NCI-H446 treated with DMSO at 0.1 percent for 48 hours (cell line): ENCODE data around the gene UVSSA.

ENCODE experiments used
- DNase-seq: peaks from one replicate; lab custom pipeline; 2025; lab: John Stamatoyannopoulos, UW

The UVSSA gene, protein sequence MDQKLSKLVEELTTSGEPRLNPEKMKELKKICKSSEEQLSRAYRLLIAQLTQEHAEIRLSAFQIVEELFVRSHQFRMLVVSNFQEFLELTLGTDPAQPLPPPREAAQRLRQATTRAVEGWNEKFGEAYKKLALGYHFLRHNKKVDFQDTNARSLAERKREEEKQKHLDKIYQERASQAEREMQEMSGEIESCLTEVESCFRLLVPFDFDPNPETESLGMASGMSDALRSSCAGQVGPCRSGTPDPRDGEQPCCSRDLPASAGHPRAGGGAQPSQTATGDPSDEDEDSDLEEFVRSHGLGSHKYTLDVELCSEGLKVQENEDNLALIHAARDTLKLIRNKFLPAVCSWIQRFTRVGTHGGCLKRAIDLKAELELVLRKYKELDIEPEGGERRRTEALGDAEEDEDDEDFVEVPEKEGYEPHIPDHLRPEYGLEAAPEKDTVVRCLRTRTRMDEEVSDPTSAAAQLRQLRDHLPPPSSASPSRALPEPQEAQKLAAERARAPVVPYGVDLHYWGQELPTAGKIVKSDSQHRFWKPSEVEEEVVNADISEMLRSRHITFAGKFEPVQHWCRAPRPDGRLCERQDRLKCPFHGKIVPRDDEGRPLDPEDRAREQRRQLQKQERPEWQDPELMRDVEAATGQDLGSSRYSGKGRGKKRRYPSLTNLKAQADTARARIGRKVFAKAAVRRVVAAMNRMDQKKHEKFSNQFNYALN

DNA sequence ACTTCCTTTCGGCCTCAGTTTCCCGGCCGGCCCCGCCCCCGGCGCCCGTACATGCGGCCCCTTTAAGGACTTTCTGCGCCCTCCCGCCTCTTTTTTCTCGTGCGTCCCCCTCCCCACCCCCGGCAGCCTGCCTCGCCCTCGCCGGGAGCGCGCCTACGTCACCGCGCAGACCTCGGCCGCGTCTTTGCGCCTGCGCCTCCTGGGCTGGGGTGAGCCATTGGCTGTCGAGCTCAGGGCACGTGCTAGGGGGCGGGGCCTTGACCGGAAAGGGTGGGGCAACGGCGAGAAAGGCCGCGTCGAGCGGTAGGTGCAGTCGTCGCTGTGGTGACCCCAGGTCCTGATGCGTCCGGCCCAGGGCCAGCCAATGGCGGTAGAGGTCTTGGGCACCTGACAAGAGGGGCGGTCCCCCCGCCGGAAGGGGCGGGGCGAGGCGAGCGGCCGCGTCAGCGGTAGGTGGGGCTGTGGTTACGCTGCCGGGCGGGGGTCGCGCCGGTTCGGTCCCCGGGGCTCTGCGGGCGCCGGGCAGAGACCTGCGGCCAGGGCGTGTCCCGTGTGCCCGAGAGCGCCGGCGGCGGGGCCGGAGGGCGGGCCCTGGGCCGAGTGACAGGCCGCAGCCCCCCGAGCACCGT, at the start of gene UVSSA:
TSS of gene UVSSA (plus strand) at position 428 of the 629 bp plus-strand sequence. CDS start 884 bp downstream, outside the sequence.
- peak; percentile 95 for DNase-seq

DNA sequence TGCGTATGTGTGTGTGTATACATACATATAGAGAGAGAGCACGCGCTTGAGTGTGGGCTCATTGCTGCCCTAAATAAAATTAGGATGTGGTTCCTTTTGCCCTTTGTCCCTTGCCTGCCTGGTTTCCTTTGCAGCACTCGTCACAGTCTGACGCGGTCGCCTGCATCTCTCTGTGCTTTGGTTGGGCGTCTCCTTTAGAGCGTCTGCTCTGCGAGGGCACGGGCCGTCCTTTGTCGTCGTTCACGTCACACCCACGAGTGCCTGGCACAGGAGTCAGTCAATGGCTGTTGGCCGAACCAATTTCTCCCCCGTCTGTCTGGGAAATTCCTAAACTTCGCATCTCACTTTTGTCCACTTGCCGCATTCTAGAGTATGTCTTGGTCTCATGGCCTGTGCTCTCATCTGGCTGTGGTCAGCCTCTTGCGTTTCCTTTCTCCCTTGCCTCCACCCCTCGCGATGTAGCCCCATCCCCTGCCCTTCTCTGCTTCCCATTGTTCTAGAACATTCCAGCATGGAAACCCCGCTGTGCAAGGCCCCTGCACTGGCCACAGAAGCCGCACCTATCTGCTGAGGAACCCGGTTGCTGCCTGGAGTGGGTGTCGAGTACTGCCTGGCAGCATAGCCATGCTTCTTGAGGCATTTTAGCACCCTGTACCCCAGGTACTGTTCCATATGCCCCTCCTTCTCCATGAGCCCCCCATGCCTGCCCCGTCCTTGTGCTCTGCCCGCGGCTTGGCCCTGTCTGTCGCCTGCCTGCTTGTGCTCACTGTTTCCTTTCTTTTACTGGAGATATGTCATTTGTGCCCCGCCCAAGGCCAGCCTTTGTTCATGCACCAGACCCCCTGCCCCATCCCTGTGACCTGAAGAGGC, 49.3 kb upstream of the UVSSA start:
- no peak for DNase-seq

DNA sequence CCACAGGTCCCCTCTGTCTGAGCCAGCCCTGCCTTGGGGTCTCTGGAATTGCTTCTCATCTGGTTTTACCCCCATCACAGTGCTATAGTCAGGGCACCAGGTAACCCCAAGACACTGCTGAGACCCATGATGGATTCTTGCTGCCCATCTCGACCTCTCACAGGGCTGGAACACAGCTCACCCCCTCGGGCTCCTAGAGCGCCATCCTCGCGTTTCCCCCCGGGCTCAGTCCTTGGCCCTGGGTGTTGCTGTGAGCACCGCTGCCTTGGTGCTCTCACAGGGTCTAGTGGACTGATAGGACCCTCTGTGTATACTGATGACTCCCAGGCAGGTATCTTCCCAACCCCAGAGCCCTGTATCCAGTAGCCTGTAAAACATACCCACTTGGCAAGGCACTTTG, 48.5 kb upstream of the UVSSA start:
- no peak for DNase-seq

GRCh38 chr4:1299301-1299860, 47.6 kb upstream of the UVSSA start:
- DNase-seq = no peak

DNA sequence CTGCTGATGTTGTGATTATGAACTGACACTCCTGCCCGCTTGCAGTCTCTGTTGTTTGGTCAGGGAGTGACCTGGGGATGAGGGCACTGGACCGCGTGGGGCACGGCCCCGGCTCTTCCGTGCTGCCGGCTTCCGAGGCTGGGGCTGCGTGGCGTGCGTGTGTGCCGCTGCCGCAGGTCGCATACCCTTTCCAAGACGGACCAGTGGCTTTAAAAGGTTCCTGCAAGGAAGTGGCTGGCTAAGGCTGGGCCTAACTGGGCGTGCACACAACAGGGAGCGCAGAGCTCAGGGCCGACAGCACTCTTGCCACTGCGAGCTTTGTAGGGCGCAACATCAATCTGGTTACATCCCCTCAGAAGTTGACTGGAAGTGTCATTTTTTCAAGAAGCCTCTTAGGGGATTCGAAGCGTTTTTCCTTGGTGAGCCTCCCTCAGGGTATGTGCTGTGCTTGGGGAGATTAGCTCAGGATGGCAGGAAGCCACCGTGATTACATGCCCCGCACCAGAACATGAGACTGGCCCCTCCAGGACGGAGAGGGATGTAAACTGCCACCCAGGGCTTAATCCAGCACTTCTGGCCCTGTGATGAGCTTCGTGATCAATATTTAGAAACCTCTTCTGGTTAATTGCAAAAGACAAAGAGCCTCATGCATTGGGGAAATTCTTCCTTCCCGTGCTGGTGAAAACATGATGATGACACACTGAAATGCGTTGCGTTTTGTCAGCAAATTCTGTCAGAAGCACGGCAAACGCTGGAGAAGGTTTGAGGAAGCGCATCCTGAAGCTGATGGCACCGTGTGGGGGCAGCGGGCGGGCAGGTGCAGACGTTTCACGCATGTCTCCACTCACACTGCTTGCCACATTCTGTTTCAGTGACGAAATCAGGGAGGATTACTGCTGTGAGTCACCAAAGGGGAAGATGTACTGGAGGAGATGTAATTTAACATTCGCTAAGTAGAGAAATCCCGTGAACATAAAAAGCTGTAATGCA, 46.2 kb upstream of the UVSSA start:
- no peak for DNase-seq

DNA sequence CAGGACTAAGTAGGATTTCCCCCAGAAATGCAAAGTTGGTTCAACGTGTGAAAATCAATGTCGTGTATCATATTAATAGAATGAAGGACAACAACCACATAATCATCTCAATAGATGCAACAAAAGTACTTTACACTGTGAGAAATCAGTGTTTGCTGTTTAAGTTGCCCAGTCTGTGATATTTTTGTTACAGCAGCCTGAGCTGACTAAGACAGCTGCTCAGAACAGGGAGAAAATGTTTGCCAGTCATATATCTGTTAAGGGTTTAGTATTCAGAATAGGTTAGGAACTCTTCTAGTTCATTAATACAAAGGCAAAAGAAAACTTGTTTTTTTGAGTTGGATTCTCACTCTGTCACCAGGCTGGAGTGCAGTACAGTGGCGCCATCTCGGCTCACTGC, 44.8 kb upstream of the UVSSA start:
- no peak for DNase-seq

DNA sequence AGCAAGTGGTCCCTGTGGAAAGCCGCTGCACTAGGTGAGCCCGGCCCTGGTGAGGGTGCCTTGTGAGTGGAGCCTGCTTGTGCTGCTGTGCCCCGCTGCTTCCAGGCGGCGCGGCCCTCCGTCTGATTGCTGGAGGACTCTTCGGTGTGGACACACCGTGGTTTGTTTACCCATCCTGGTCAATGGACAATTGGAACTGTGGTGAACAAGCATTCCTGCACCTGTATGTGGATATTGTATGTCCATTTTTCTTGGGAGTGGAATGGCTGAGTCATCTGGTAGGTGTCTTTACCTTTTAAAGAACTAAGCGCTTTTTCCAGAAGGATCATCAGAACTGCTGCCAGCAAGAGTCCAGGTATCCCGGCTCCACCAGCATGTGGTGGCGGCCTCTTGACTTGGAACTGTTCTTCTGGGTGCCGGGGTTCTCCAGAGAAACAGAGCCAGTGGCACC, 41.7 kb upstream of the UVSSA start:
- DNase-seq = no peak

GRCh38 chr4:1305781-1306455, 41.1 kb upstream of the UVSSA start:
- DNase-seq = no peak

DNA sequence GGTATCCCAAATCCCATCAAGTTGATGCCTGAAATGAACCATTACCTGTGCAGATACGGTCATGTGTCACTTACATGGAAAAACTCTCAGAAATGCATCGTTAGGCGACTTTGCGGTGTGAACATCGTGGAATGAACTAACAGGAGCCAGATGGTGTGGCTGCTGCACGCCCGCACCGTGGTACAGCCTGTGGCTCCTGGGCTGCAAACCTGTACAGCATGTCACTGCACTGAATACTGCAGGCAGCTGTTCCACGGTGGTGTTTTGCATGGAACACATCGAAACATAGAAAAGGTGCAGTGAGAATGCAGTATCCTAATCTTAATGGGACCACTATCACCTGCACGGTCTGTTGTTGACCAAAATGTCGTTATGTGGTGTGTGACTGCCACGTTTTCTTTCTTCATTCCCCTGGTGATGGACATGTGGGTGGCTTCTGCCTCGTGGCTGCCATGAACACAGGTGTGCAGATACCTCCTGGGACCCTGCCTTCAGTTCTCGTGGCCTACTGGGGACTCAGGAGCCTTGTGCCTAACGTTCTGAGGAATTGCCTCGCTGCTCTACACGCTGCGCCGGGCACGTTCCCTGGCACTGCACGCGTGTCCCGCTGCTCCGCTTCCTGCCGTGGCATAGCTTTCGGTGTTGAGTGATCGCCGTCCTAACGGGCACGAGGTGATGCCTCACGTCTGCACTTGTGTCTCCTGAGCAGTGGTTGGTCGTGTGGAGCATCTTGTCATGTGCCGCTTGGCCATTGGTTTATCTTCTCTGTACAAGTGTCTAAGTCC, 38.9 kb upstream of the UVSSA start:
- no peak for DNase-seq

GRCh38 chr4:1309261-1310010, 37.6 kb upstream of the UVSSA start:
- DNase-seq = no peak

- DNase-seq = no peak
Measured at GRCh38 chr4:1310031-1310795, 36.8 kb upstream of the UVSSA start.

DNA sequence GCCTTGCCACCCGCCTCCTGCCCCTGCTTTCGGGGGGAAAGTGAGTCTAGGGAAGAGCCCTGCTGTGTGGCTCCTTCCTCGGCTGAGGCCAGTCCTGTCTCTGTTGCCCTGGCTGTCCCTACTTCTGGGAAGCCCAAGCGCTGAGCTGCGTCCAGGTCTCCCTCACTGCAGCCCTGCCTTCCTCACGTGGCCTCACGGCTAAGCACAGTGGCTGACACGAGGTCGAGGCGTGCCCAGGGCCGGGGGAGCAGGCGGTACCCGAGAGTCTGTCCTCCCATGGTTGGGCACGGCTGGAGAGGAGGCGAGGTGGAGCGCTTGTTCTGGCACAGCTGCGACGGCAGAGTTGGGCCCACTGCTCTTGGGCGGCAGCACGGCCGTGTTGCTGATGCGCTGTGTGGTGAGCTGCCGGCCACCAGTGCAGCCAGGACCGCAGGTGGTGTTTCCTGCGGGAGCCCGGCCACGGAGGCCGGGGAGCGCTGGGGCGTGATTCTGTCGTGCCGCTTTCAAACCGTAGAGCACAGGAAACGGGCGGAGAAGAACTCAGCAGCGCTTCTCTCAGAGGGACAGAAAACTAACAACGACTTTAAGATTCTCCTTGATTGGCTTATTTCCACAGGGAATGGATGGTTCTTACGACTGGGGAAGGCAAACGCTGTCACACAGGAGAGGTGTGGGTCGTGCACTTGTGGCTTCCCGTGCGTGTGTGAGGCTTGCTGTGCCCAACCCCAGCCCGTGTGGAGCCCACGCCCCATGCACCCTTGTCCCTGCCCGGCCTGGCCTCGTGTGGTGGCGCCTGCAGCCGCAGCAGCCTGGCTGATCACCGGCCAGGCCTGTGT, 36.0 kb upstream of the UVSSA start:
- no peak for DNase-seq

GRCh38 chr4:1312821-1313640, 34.0 kb upstream of the UVSSA start:
- no peak for DNase-seq

GRCh38 chr4:1315306-1315705, 31.7 kb upstream of the UVSSA start:
- DNase-seq = no peak

DNA sequence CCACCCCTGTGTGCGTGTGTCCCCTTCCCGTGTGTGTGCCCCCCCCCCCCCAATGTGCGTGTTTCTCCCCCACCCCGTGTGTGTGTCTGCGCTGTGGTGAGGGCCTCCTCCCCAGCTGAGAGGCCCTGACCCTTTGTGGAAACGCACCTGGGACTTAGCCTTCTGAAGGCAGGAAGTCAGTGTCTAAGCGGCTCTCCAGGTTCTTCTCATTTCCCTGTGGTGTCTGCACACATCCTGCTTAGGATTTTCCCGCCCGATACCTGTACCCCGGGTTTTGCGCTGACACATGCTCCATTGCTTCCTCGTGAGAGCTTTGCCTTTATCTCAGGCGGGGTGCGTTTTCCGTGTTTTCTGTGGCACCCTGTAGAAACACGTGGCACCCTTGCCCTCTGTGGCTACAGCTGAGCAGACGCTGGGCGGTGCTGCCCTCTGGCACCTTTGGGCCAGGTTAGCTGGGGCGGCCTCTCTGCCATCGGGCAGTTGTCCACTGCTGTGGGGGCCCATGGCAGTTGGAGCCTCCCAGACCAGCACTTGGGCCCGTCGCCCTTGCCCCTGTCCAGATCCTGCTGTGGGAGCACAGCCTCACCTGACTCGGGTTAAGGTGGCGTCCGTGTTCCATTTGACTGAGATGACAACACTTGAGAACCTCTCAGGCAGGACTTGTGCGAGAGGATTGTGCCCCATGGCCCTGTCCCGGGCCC, 31.0 kb upstream of the UVSSA start:
- DNase-seq = no peak
